Tibial nerve (tissue), 4 donors: ENCODE measurements around the gene CENPP. TPM values are rescaled to one million over a fixed set of nuclear protein-coding genes. Genes with fewer than 3 reads are reported as not detected.

Experiments used
- DNase-seq, 2 donors: peaks; one replicate each; pipeline ENCODE4 v3.0.0-alpha.2; 2019; ENCODE audit warnings: low spot score in 2 of 2
- H3K27ac ChIP-seq, 4 donors: fragments of 200-600 bp; sonication (generic) in 3 of 4; one replicate each; pipeline ENCODE4 v1.5.1; 2017 to 2019; ENCODE audit warnings: mild to moderate bottlenecking in 1 of 4
- H3K27me3 ChIP-seq, 2 donors: fragments of 200-600 bp; sonication (generic) in 1 of 2; one replicate each; pipeline versions ENCODE4 v1.5.1 to v1.6.0; 2017 to 2019
- H3K36me3 ChIP-seq, 3 donors: fragments of 200-600 bp; sonication (generic); one replicate each; pipeline ENCODE4 v1.5.1; 2018 to 2019
- H3K4me1 ChIP-seq, 4 donors: fragments of 200-600 bp; sonication (generic) in 3 of 4; one replicate each; pipeline ENCODE4 v1.5.1; 2017 to 2019
- H3K4me3 ChIP-seq, 4 donors: fragments of 200-600 bp; sonication (generic) in 3 of 4; one replicate each; pipeline ENCODE4 v1.5.1; 2017 to 2019; ENCODE audit warnings: mild to moderate bottlenecking in 1 of 4, moderate library complexity in 1 of 4
- H3K9me3 ChIP-seq, 4 donors: fragments of 200-600 bp; sonication (generic) in 3 of 4; one replicate each; pipeline ENCODE4 v1.5.1; 2017 to 2019
- CTCF ChIP-seq, 5 experiments: fragments of 200-600 bp in 3 of 5; fragments of 450-650 bp in 2 of 5; sonication (generic) in 3 of 5; IDR thresholded peaks; one replicate each; pipeline ENCODE4 v1.5.1; 2016 to 2019; ENCODE audit warnings: antibody characterized with exemption in 5 of 5, mild to moderate bottlenecking in 3 of 5, moderate library complexity in 2 of 5
- EP300 ChIP-seq, 2 donors: sonication (generic); formaldehyde crosslinking; IDR thresholded peaks; one replicate each; pipeline ENCODE4 v1.6.1; 2017; ENCODE audit warnings: antibody characterized with exemption in 2 of 2, mild to moderate bottlenecking in 1 of 2
- POLR2A ChIP-seq, 2 donors: fragments of 450-650 bp; IDR thresholded peaks; one replicate each; pipeline ENCODE4 v1.6.1; 2017; ENCODE audit warnings: antibody characterized with exemption in 2 of 2, mild to moderate bottlenecking in 2 of 2, moderate library complexity in 2 of 2
- WGBS, 2 donors: methylation state at CpG; one replicate each; pipeline ENCODE4 v1.1.5; 2018; 5-methylcytosine and 5-hydroxymethylcytosine counted together
- total RNA-seq, 4 donors: library from RNA; depleted of rRNA; stranded (reverse); fragments of >200 nt; gene quantifications; one replicate each; pipeline ENCODE4 v1.1.0, GENCODE V29; 2016

CENPP gene
- total RNA-seq, 4 donors from 2014 or later = 5.0 to 17.1 (median 6.9) TPM

- TF ChIP-seq POLR2A (IDR thresholded peaks at IDR 0.05) (no peak), EP300 (IDR thresholded peaks at IDR 0.05) (no peak), CTCF (IDR thresholded peaks at IDR 0.05) (no peak)
- Histone ChIP-seq H3K4me1 (peaks cover 0 to 33% (median 17%) of the 10 kb centered on the region in 4 donors), H3K36me3 (peaks cover 0 to 30% (median 0%) of the 10 kb centered on the region in 3 donors), H3K9me3 (no peaks in the 10 kb centered on the region), H3K27ac (peak overlapping the region; percentile 90 to 97 (median 94)), H3K27me3 (no peaks in the 10 kb centered on the region), H3K4me3 (peak overlapping the region; percentile 47 to 89 (median 70))
- no peak for DNase-seq
- 0% methylated on average over 12 of the region's 12 CpGs for WGBS, 2 donors
These were observed 874 bp upstream of the CENPP start for GRCh38 chr9:92324889-92325268.

GRCh38 chr9:92325991-92326500 lies 293 bp downstream of the CENPP start:
- H3K4me3 ChIP-seq = peak overlapping the region; percentile 47 to 89 (median 70)
- H3K27ac ChIP-seq = peak overlapping the region; percentile 90 to 97 (median 94)
- H3K4me1 ChIP-seq = peaks cover 0 to 33% (median 17%) of the 10 kb centered on the region in 4 donors
- TF ChIP-seq CTCF (IDR thresholded peaks at IDR 0.05) (no peak), POLR2A (IDR thresholded peaks at IDR 0.05) (no peak), EP300 (IDR thresholded peaks at IDR 0.05) (no peak)
- 1 to 2% methylated on average over 24 to 29 of the region's 30 CpGs for WGBS, 2 donors
- H3K36me3 ChIP-seq = peaks cover 0 to 19% (median 0%) of the 10 kb centered on the region in 3 donors
- H3K9me3 ChIP-seq = no peaks in the 10 kb centered on the region
- DNase-seq = no peak
- H3K27me3 ChIP-seq = no peaks in the 10 kb centered on the region

DNA sequence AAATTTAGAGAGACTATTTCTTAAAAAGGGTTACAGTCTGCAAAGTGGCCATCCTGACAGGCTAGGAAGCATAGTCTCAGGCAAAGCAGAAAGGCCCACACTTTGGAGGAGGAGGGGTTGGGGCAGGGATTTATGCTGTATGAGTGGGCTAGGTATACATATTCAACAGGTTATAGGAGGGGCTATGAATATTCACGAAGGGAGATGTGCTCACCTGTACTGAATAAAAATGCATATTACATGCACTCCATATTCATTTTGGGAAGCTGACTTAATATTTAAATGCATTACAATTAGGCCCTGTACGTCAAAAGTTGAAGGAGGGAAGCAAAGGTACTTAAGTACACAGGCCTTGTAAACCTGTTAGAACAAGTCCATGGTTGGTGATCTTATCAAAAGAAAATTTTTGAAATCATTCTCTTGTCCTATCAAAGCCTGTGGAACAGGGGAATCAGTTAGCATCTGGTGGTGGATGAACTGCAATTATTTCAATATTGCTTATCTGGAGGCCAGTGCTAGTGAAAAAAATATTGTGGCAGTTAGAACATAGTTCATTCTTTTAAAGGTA lies 1.6 kb downstream of the CENPP start:
- Histone ChIP-seq H3K4me1 (peaks cover 0 to 33% (median 17%) of the 10 kb centered on the region in 4 donors), H3K9me3 (no peaks in the 10 kb centered on the region), H3K36me3 (peaks cover 0 to 8% (median 0%) of the 10 kb centered on the region in 3 donors), H3K27me3 (no peaks in the 10 kb centered on the region), H3K27ac (no peak overlapping the region), H3K4me3 (no peak overlapping the region)
- no peak for DNase-seq
- TF ChIP-seq POLR2A (IDR thresholded peaks at IDR 0.05) (no peak), EP300 (IDR thresholded peaks at IDR 0.05) (no peak), CTCF (IDR thresholded peaks at IDR 0.05) (no peak)
- 66 to 77% methylated on average over 2 of the region's 2 CpGs for WGBS, 2 donors

GRCh38 chr9:92328225-92328624 lies 2.5 kb downstream of the CENPP start:
- no peak for TF ChIP-seq POLR2A (IDR thresholded peaks at IDR 0.05)
- no peak for TF ChIP-seq EP300 (IDR thresholded peaks at IDR 0.05)
- no peak for TF ChIP-seq CTCF (IDR thresholded peaks at IDR 0.05)
- DNase-seq = no peak
- Histone ChIP-seq H3K4me1 (peaks cover 0 to 33% (median 17%) of the 10 kb centered on the region in 4 donors), H3K36me3 (no peaks in the 10 kb centered on the region), H3K9me3 (no peaks in the 10 kb centered on the region), H3K27ac (no peak overlapping the region), H3K4me3 (no peak overlapping the region), H3K27me3 (no peaks in the 10 kb centered on the region)
- WGBS, 2 donors = 34 to 37% methylated on average over 2 of the region's 2 CpGs

- no peak overlapping the region for H3K4me3 ChIP-seq
- H3K4me1 ChIP-seq = peaks cover 0 to 3% (median 0%) of the 10 kb centered on the region in 4 donors
- no peak for DNase-seq
- no peak for TF ChIP-seq CTCF (IDR thresholded peaks at IDR 0.05)
- TF ChIP-seq POLR2A (IDR thresholded peaks at IDR 0.05) = no peak
- no peak for TF ChIP-seq EP300 (IDR thresholded peaks at IDR 0.05)
- H3K9me3 ChIP-seq = no peaks in the 10 kb centered on the region
- H3K27me3 ChIP-seq = no peaks in the 10 kb centered on the region
- H3K36me3 ChIP-seq = peaks cover 0 to 8% (median 0%) of the 10 kb centered on the region in 3 donors
- WGBS, 2 donors = 67 to 72% methylated on average over 3 of the region's 3 CpGs
- no peak overlapping the region for H3K27ac ChIP-seq
These were observed 7.0 kb downstream of the CENPP start for GRCh38 chr9:92332577-92333281.
